Glomerular endothelial cell (primary cell): ENCODE data around the gene TRAP1. TPM values are rescaled to one million over a fixed set of nuclear protein-coding genes. Genes with fewer than 3 reads are reported as not detected.

Experiments used
- DNase-seq: peaks from one replicate; pipeline ENCODE4 v3.0.0-alpha.2; 2011; ENCODE audit warnings: low read depth, low spot score; ENCODE audit errors: extremely low read depth
- total RNA-seq: library from RNA; depleted of rRNA; stranded (reverse); fragments of >200 nt; gene quantifications from 2 replicates; pipeline ENCODE4 v1.2.3, GENCODE V29; 2015

Gene TRAP1
- total RNA-seq, 1 donor from 2014 or later = 72.4 TPM

DNA sequence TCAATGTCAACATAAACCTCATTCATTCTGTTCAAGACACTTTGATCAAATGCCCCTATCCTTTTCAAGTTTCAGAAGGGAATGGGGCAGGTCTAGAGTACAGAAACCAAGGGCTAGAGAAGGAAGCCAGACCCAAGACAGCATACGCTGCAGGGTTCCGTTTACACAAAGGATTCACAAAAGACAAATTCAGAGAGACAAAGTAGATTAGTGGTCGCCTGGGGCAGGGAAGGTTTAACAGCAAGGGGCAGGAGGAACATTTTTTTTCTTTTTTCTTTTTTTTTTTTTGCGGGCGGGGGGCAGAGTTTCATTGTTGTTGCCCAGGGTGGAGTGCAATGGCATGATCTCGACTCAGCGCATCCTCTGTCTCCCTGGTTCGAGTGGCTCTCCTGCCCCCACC, 19.9 kb upstream of the TRAP1 start:
- DNase-seq = no peak

- DNase-seq = no peak
Measured at GRCh38 chr16:3736116-3736515, 18.8 kb upstream of the TRAP1 start.

DNA sequence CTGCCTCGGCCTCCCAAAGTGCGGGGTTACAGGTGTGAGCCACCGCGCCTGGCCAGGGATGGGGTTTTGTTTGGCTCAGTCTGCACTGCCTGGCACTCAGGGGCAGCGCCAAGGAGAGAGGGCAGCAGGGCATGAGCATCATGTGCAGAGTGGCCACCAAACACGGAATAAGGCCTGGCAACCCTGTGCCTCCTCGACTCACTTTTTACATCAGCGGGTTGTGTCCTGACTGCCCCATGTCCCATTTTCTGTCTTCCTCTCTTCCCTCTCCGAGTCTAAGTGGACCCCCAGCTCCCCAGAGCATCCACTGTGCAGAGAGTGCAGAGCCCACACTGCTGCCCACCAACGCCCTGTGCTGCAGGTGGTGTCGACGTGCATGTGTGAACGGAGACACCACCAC, 18.2 kb upstream of the TRAP1 start:
- no peak for DNase-seq

DNA sequence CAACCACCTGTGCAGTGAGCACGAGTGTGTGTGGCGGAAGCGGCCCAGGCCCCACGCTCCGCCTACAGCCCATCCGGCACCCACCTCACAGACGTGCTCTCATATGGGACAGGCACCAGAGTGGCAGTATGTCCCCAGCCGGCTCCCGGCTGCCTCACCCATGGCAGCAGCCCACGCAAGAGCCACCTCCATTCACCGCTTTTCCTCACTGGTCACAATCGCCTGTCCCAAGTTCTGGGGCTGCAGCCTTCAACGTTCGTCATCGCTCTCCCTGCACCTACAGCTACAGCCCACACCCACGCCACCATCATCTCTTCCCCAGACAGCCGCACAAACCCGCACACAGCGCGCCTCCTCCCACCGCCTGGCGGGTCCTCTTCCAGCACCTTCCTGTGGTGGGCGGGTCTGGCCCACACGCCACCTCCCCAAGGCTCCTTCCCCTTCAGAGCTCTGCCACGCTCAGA, 17.5 kb upstream of the TRAP1 start:
- no peak for DNase-seq

GRCh38 chr16:3734084-3734757, 16.9 kb upstream of the TRAP1 start:
- DNase-seq = no peak

- DNase-seq = no peak
Measured at GRCh38 chr16:3732171-3732570, 14.8 kb upstream of the TRAP1 start.

GRCh38 chr16:3731126-3731935, 14.0 kb upstream of the TRAP1 start:
- DNase-seq = no peak

GRCh38 chr16:3730161-3731125, 13.1 kb upstream of the TRAP1 start:
- no peak for DNase-seq

- no peak for DNase-seq
Measured at GRCh38 chr16:3729161-3730112, 12.1 kb upstream of the TRAP1 start.

GRCh38 chr16:3728424-3729160, 11.3 kb upstream of the TRAP1 start:
- DNase-seq = no peak

GRCh38 chr16:3727806-3728381, 10.6 kb upstream of the TRAP1 start:
- no peak for DNase-seq

- DNase-seq = no peak
Measured at GRCh38 chr16:3726021-3726687, 8.8 kb upstream of the TRAP1 start.

DNA sequence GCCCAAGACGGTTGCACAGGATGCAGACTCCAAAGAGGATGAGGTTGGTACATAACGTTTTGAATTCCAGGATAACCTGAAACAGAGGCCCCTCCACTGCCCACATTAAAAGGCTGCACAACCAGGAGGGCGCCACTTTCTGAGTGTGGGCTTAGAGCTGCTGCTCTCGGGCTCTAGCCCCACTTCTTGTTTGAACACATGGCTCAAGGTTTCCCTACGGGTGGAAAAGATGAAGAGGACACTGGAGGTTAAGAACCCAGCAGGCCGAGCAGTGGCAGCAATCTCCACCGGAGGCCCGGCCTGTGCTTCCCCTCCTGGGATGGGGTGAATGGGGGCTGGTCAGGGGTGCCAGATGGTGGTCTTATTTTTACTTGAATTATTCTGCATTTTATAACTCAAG, 8.0 kb upstream of the TRAP1 start:
- DNase-seq = no peak

GRCh38 chr16:3722508-3722907, 5.2 kb upstream of the TRAP1 start:
- no peak for DNase-seq

- no peak for DNase-seq
Measured at GRCh38 chr16:3720418-3720817, 3.1 kb upstream of the TRAP1 start.

- DNase-seq = no peak
Measured at GRCh38 chr16:3718628-3719027, 1.3 kb upstream of the TRAP1 start.

DNA sequence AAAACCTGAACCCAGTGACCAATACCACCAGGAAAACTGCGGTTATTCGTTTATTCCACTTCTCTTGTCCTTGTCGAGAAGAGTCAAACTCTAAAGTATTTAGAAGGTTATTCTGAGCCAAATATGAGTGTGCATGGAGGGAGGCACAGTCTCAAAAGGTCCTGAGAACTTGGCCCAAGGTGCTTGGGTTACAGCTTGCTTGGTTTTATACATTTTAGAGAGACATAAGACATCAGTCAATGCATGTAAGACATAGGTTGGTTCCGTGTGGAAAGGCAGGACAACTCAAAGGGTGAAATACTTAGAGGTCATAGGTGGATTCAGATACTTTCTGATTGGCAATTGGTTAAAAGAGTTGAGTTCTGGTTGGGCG, 681 bp upstream of the TRAP1 start:
- no peak for DNase-seq

DNA sequence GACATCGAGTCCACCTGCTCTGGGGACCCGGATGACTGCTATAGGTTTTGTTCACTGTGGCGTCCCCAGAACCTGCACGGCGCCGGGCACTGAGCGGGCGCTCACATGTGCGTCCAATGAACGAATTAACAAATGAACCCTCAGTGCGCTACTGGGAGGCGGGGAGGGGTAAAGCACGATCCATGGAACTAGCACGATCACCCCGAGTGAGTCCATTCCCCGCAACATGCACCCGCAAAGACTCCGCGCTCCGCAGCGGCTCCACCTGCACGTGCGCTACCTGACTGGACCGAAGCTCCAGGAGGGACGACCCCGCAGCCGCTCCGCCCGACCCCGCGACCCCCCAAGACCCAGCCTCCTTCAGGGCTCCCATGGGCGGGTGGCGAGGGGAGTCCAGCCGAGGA, 491 bp downstream of the TRAP1 start:
- DNase-seq = no peak
